Nephron (organoid): ENCODE measurements around the gene GLT8D2.

Experiments used
- H3K27ac Mint-ChIP-seq, 3 experiments: 2 replicates each; pipeline ENCODE4 v1.8.0; 2020; ENCODE audit warnings: mixed read lengths in 3 of 3, mild to moderate bottlenecking in 2 of 3, moderate library complexity in 1 of 3
- H3K27me3 Mint-ChIP-seq: 2 replicates; pipeline ENCODE4 v1.8.0; 2021; ENCODE audit warnings: low read depth, mild to moderate bottlenecking, moderate library complexity, mixed read lengths
- H3K36me3 Mint-ChIP-seq: 2 replicates; pipeline ENCODE4 v1.8.0; 2020; ENCODE audit warnings: low read depth, mixed read lengths
- H3K4me1 Mint-ChIP-seq: 2 replicates; pipeline ENCODE4 v1.8.0; 2020; ENCODE audit warnings: mixed read lengths
- H3K4me3 Mint-ChIP-seq, 3 experiments: 2 replicates each; pipeline ENCODE4 v1.8.0; 2020; ENCODE audit warnings: mild to moderate bottlenecking in 3 of 3, mixed read lengths in 3 of 3, moderate library complexity in 2 of 3
- H3K9me3 Mint-ChIP-seq: 2 replicates; pipeline ENCODE4 v1.8.0; 2020; ENCODE audit warnings: mixed read lengths
- CTCF ChIP-seq, 3 experiments: fragments of 200-600 bp; sonication (generic); IDR thresholded peaks; one replicate each; pipeline ENCODE4 v1.5.0; 2021; ENCODE audit warnings: antibody characterized with exemption in 3 of 3; ENCODE audit not compliant: unreplicated experiment in 3 of 3

GLT8D2 gene, protein sequence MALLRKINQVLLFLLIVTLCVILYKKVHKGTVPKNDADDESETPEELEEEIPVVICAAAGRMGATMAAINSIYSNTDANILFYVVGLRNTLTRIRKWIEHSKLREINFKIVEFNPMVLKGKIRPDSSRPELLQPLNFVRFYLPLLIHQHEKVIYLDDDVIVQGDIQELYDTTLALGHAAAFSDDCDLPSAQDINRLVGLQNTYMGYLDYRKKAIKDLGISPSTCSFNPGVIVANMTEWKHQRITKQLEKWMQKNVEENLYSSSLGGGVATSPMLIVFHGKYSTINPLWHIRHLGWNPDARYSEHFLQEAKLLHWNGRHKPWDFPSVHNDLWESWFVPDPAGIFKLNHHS

GRCh38 chr12:104049903-104050356 is at the start of gene GLT8D2:
Gene GLT8D2 (minus strand): TSS chr12:104050187. CDS start chr12:104019648, 30,539 bp downstream.
- Mint-ChIP-seq H3K9me3 (no peaks in the 10 kb centered on the region), H3K4me1 (peaks cover 41% of the 10 kb centered on the region), H3K36me3 (no peaks in the 10 kb centered on the region), H3K27me3 (peaks cover 4% of the 10 kb centered on the region), H3K4me3 (peak within 1 kb of the TSS; percentile 89 to 95 (median 93)), H3K27ac (peak within 1 kb of the TSS; percentile 97 to 99 (median 98))
- TF ChIP-seq CTCF (IDR thresholded peaks at IDR 0.05; ENCODE audit: unreplicated experiment in 3 of 3) = no peak

DNA sequence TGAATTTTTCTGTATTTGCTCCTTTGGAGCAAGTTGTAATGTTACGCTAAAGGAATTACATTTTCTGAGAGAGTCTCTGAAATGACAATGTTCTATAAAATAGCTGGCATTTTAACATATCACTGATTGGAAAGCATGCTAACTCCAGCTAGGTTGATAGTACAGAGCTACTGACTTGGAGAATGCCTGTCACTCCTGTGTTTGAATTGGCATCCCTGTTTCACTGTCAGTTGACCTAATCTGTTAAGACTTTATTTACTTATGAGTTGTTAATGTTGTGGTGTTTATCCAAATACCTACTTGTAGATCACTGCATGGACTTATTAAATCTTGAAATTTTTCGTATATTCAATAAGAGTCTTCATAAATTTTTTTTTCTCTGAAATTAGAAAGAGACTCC is 48.0 kb upstream of the GLT8D2 start:
- Mint-ChIP-seq H3K36me3 (peaks cover 61% of the 10 kb centered on the region), H3K4me3 (no peak overlapping the region)

DNA sequence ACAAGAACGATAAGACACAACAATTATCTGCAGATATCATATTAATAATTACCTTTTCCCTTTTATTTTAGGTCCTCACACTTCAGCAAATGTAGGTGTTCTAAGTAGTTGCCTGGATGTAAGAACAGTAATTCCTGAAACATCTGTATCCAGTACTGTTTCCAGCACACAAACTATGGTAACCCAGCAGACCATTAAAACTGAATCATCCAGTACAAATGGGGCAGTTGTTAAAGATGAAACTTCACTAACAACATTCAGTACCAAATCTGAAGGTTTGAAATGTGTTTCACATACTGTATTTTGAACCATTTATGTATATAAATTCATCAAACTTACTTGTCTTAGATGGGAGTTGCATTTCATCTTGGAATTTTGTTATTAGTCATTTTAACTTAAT is 45.3 kb upstream of the GLT8D2 start:
- H3K4me3 Mint-ChIP-seq = no peak overlapping the region
- no peaks in the 10 kb centered on the region for H3K9me3 Mint-ChIP-seq
- no peaks in the 10 kb centered on the region for H3K27me3 Mint-ChIP-seq
- H3K4me1 Mint-ChIP-seq = no peaks in the 10 kb centered on the region
- peaks cover 61% of the 10 kb centered on the region for H3K36me3 Mint-ChIP-seq
- no peak overlapping the region for H3K27ac Mint-ChIP-seq
- TF ChIP-seq CTCF (IDR thresholded peaks at IDR 0.05; ENCODE audit: unreplicated experiment in 3 of 3) = no peak

More for the DNA sequence above, 48.0 kb upstream of the GLT8D2 start:
- no peaks in the 10 kb centered on the region for H3K4me1 Mint-ChIP-seq
- no peak overlapping the region for H3K27ac Mint-ChIP-seq
- no peak for TF ChIP-seq CTCF (IDR thresholded peaks at IDR 0.05; ENCODE audit: unreplicated experiment in 3 of 3)
- no peaks in the 10 kb centered on the region for H3K9me3 Mint-ChIP-seq
- H3K27me3 Mint-ChIP-seq = no peaks in the 10 kb centered on the region

DNA sequence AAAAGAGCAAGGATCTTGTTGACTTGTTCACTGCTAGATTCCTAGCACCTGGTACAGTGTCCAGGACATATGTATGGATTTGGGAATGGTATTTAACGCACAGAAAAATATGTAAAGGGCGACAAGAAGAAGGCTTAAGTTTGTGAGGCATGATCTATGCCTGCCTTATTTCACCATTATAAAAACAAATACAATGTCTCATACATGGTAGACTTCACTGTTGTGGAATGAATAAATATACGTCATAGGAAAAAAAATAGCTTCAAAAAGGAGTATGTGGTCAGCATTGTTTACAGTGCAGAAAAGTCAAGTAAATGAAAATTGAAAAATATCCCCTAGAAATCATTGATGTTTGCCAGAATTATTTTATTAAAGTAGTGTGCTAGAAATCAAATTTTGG is 44.3 kb upstream of the GLT8D2 start:
- H3K27me3 Mint-ChIP-seq = no peaks in the 10 kb centered on the region

DNA sequence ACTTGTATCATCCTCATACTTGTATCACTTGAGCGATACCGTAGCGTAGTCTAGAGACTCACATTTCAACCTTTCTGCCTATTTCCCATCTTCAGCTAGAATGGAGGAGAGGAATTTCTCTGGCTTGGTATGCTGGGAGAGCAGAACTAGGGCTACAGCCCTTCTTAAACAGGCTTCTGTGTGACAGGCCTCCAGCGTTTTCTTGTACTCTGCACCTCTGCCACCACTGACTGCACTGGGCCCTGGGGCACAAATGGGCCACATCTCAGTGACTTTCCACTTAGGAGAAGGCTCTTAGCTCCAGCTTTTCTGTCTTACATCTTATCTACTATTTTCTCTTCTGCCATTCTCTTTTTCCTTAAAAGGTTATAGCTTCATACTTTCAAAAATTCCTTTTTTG is 41.1 kb upstream of the GLT8D2 start:
- no peak overlapping the region for H3K27ac Mint-ChIP-seq
- H3K4me3 Mint-ChIP-seq = no peak overlapping the region
- peaks cover 65% of the 10 kb centered on the region for H3K36me3 Mint-ChIP-seq
- H3K4me1 Mint-ChIP-seq = no peaks in the 10 kb centered on the region
- no peak for TF ChIP-seq CTCF (IDR thresholded peaks at IDR 0.05; ENCODE audit: unreplicated experiment in 3 of 3)
- H3K27me3 Mint-ChIP-seq = no peaks in the 10 kb centered on the region
- no peaks in the 10 kb centered on the region for H3K9me3 Mint-ChIP-seq

More for the DNA sequence above, 44.3 kb upstream of the GLT8D2 start:
- Mint-ChIP-seq H3K27ac (no peak overlapping the region), H3K4me1 (no peaks in the 10 kb centered on the region), H3K36me3 (peaks cover 70% of the 10 kb centered on the region), H3K4me3 (no peak overlapping the region), H3K9me3 (no peaks in the 10 kb centered on the region)
- TF ChIP-seq CTCF (IDR thresholded peaks at IDR 0.05; ENCODE audit: unreplicated experiment in 3 of 3) = no peak

DNA sequence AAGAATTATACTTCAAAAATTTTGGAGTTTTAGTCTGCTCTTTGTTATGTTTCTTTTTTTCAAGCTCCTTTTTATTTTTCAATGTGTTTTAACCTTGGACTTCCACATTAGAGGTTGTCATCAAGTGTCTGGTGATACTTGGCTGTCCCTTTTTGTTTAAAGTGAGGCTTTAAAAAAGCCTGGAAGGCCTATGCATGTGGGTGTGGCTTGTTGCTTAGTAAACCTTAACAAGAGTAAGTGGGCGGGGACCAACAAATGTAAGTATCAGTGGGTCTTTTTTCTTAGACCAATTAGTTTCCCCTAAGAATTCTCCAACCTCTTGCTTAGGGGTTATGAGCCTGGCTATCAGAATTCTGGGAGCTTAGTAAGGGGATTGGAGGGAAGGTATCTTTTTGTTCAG is 40.7 kb upstream of the GLT8D2 start:
- Mint-ChIP-seq H3K9me3 (no peaks in the 10 kb centered on the region), H3K36me3 (peaks cover 69% of the 10 kb centered on the region), H3K27ac (no peak overlapping the region), H3K4me1 (no peaks in the 10 kb centered on the region), H3K4me3 (no peak overlapping the region), H3K27me3 (no peaks in the 10 kb centered on the region)
- TF ChIP-seq CTCF (IDR thresholded peaks at IDR 0.05; ENCODE audit: unreplicated experiment in 3 of 3) = no peak
